Ureter (tissue), 1 donor: ENCODE results near the gene ACAD11. TPM values are rescaled to one million over a fixed set of nuclear protein-coding genes. Genes with fewer than 3 reads are reported as not detected.
A peak's percentile ranks its signal among the peaks of the same experiment; 100 is the strongest.

Experiments
- DNase-seq: peaks from one replicate; pipeline ENCODE4 v3.0.0-alpha.2; 2020; ENCODE audit warnings: low spot score
- total RNA-seq: library from RNA; stranded (reverse); gene quantifications from one replicate; pipeline ENCODE4 v1.2.4, GENCODE V29; 2023
- donor health status: DM: yes; HTN: yes; CAD: no.

The ACAD11 gene
- total RNA-seq, 1 donor from 2014 or later, result 23.5 TPM

GRCh38 chr3:132555306-132556035, 104.1 kb downstream of the ACAD11 start:
- no peak for DNase-seq

- no peak for DNase-seq
Measured at GRCh38 chr3:132554437-132554836, 105.2 kb downstream of the ACAD11 start.

DNA sequence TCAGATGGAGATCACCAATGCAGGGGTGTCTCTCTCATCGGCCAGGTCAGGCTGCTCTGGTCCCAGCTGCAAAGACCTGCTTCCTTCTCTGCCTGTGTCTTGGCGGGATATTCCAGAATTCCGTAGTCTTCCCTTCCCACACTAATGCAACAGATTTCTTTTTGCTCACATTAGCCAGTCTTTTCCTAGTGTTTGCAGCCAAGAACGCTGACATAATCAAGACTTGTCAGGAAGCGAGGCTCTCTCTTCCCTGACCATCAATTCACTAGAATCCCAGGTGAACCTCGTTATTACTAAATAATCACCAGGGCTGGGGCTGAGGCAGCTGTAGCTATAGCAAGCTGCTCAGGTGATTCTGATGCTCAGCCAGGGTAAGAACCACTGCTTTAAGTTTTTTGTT, 105.8 kb downstream of the ACAD11 start:
- no peak for DNase-seq

DNA sequence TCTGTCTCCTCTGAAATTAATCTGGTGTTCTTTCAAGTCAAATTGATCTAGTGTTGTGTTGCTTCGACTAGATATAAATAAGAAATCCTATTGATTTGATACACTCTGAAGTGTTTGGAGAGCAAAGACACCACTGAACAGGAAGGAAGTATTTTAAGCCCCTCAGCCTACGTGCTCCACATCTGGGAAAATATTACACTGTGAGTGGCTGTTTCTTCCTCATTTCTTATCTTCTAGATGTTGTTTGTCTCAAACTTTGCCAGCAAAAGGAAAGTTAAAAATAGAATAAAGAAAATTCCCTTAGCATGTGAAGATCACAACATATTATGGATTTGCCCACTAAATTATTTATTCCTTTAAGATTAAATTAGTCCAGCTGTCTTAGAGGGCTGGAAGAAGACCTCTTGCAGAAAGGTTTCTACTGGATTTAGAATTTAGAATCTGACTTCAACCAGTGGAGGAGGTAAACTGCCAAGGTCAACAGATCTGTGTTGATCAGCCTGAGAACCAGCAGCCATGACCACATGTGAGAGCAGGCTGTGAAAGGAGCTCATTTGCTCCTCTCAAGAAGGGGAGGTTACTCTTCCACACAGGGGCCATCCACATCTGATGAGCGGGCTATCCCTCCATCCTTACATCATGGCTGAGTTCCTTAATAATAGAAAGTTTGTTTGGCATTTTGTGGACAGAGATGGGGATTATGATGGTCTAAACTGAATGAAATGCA, 108.9 kb downstream of the ACAD11 start:
- no peak for DNase-seq

DNA sequence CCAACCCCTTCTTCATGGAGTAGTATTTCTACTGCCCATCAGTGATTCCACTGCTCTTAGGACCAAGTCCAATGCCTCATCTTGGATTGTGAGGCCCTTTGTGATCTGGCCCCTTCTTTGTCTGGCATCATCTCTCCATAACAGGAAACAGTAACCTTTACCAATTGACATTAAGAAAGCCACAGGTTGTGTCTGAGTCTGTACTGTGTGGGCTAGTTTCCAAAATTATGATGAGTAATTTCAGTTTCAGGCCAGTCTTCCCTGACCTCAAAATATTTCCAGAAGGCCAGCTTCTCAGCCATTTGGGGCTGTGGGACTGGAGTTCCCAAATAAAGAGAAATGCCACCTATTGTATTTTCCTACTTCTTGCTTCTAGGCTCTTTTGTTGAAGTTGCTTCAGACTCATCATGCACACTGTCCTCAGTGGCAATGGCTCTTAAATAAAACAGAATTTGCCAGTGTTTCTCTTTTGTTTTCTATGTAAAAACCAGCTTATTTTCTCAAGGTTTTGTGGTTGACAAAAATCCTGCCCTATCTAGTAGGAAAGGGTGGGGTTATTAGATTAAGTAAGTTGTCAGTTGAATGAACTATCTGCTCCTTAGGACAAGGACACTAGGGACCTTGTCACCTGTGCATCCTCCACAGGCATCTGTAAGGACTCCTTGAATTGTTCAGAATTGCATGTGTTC, 109.6 kb downstream of the ACAD11 start:
- no peak for DNase-seq

DNA sequence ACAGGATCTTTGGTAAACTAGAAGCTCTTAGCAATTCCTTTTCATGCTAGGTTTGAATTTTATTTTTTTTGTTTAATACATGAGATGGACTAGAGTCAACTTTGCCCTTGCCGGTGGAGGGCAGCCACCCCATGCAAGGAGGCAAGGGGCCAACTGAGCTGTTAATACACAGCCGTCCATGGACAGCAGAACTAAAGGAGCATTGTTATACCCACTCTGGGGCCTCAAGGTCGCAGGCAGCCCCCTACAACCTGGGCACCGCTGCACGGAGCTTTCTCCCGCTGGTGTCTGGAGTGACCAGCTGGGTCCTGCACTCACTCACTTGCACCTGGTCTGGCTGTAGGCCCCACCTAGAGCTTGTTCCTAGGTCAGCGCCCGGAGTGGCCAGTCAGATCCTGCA, 110.4 kb downstream of the ACAD11 start:
- no peak for DNase-seq

DNA sequence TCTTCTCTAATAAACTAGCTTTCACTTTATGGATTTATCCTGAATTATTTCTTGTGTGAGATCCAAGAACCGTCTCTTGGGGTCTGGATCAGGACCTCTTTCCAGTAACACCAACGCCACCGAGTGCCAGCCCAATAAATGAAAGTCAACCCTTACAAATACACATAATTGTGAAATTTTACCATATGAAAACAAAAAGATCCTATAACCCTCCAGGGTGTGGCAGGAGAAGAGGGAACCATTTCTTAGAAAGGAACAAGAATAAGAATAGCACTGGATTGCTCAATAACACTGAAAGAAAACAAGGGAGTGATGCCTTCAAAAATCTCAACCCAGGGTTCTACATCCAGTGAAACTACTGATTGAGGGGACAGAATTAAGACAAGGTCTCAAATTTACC, 114.1 kb downstream of the ACAD11 start:
- no peak for DNase-seq

DNA sequence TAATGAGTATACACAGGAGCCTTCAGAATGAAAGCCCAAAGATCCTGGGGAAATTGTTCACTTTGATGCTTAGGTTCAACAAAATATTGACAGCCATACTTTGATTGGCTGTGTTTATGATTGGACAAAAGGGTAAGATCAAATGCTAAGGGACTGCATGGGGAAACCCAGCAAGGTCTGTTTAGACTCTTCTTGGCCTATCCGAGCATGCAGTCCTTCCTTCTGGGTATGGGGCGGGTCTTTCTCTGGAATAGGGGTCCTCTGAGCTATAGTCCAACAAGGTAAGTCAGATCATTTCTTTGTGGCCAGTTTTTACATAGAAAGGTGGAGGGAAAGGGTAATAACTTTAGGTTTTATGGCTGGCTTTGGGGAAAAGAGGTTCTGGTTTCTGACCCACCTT, 115.5 kb downstream of the ACAD11 start:
- DNase-seq, result no peak

DNA sequence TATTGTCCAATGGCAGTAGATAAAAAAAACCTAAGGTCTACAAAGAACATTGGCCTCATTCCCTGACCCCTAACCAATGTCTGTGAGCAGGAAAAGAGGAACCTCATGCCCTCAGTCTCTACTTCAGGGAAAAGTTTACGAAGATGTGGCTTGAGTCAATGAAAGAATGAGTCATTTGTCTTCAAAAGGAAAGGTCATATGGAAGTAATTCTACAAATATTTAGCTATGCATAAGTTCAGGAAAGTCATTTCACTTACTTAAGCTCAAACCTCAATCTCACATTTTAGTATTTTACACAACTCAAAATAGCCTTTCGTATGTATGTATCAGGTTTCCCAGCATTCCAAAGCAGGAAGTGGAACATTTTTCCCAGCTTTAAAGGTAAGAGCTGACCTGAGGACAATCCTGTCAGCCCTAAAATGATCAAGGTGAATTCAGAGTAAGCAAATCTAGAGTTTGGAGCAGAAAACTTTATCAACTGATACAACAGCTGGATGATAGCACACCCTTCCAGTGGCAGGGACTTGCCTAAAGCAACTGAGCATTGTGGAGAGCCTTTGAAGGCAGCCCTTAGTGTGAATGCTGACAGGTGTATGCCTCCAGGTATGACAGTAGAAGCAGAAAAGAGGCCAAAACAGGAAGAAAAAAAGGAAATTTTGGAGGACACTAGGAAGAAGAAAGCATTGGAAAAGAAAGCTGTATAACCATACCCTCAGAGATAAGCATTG, 116.4 kb downstream of the ACAD11 start:
- no peak for DNase-seq

- no peak for DNase-seq
Measured at GRCh38 chr3:132542577-132542976, 117.0 kb downstream of the ACAD11 start.

DNA sequence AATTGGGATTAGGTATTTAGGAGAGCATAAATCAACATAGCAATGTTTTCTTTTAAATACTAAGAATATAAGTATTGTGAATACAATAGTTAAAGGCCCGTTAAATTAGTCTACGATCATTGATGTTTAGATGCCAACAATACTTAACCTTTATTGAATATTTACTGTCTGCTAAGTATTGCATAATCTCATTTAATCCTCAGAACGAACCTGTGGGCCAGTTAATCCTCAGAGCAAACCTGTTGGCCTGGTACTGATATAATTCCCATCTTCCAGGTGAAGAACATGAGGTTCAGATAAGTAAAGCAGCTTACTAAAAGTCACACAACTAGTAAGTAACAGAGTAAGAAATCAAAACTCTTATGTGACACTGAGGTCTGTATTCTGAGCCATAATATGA, 119.9 kb downstream of the ACAD11 start:
- no peak for DNase-seq

DNA sequence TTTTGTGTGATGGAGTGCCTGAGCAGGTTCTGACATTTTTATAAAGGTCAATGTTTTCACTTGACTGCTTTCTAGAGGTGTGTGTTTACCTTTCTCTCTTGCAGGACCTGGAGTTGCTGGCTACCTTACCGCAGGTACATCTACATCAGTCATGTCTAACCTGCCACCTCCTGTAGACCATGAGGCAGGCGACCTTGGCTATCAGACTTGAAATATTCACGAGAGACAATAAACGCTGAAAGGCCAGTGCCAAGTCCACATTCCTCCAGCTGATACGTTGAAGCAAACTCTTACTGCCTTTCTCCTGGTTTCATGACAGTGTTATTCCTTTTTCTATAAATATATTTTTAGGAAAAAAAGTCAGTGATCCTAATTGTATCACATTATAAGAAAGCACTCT, 121.5 kb downstream of the ACAD11 start:
- no peak for DNase-seq

DNA sequence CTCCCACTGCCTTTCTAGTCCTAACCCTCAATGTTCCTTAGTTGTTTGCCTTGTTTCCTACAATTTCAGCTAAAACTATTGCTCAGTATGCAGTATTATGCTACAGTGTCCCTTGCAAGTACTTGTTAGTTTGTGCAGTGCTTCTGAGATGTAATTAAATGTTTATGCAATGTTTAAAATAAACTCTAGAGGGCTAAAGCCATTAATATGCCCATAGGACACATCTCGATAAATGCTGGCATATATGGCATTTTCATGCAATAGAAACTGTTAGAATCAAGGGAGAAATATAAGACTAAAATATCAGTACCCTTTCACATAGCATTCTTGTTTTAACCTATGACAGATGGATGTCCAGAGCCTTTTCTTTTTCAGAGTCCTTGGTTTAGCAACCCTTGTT, 122.3 kb downstream of the ACAD11 start:
- DNase-seq, result no peak

DNA sequence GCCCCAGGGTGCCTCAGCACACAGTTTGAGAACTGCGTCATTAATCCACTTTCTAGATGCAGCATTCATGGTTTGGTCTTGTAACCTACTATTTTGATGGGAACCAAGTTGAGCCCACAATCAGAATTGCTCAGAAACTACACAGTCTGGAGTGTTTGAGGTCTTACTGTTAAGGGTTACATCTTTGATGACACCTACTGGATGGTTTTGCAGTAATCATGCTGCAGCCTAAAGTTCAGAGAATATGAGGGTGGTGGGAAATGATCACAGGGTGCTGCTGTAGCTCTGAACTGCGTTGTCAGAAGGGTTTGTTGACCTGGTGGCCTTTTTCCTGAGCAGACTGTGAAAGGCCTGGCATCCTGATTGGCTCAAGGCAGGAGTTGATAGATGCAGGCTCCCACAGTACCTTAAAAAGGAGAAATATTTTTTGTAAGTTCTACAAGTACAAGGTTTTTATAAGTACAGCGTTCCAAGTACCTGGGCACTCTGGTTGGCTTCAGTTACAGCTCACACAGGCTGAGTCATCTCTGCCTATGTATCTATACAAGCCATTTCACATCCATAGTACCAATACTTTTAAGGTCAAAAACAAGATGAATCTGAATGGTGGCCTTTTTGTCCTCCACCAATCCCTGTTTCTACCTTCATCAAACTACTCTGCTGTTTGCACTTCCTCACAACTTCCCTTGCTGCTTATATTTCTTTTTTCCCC, 123.0 kb downstream of the ACAD11 start:
- DNase-seq, result no peak

DNA sequence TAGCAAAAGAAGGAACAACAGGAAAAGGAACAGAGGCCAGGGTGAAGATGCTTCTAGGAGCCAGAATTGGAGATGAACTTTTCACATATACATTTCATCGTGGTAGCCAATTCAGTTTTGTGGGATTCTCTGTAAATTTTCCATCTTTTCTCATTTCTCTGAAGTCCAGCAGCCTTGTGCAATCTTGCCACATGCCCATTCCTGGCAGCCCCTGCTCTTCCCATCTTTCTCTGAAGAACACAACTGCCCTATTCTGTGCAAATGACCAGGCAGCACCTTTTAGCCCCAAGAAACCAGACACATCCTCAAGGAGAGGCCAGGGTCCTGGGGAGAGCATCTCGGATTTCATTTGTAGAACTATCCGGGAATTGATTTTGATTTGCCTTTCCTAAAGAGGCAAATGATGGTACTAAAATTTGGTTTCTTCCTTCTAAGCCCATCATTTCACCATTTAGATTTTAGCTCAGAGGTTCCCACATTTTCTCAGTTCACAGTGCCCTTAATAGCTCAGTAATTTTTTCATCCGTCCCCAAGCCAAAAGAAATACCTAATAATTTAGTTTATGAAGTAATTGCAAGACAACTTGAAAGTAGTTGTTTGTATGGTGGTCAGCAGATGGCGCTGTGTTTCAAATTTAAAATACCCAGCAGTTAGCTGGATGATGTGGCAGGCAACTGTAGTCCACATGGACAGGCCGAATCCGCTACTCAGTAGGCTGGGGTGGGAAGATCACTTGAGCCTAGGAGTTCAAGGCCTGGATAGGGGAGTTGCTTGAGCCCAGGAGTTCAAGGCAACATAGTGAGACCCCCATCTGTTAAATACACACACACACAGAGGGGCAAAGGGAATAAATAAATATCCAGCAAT, 123.8 kb downstream of the ACAD11 start:
- DNase-seq, result peak; percentile 74

GRCh38 chr3:132530624-132531023, 129.0 kb downstream of the ACAD11 start:
- no peak for DNase-seq

GRCh38 chr3:132522353-132522752, 137.3 kb downstream of the ACAD11 start:
- DNase-seq, result no peak

DNA sequence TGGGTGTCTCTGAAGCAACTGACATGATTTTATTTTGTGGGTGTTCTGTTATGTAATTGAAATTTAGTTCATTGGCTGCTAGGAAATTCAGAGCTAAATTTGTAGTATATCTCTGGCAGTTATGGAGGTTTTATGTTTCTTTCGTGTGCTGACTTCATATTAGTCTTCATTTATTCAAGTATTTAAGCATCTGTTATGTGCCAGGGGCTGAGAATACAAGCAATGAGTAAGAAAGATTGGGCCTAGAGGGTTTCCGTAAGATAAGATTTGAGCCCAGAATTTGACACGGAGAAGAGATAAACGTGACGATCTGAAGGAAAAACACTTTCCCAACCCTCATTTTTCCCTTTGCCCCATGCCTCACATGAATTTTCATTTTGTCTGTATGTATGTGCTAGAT, 137.7 kb downstream of the ACAD11 start:
- DNase-seq, result no peak

GRCh38 chr3:132519914-132520313, 139.7 kb downstream of the ACAD11 start:
- DNase-seq, result no peak

GRCh38 chr3:132517311-132517710, 142.3 kb downstream of the ACAD11 start:
- no peak for DNase-seq

DNA sequence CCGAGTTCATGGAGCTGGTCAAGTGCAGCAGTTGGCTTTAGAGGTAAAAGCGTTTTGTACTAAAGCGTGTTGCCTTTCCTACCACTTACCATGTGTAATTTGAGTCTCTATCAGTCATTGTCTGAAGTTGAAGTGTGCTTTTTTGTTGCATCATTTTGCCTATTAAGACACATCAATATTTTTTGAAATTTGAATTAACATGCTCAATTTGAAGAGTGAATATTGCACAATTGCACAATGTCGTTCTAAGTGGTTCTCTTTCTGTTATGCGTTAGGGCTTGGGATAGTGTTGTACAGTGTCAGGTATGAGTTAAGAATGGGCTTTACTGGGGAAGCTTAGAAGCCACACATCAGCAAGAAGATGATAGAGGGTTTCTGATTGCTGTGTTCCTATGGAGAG, 146.6 kb downstream of the ACAD11 start:
- no peak for DNase-seq
